ENCODE results near the gene TOR4A. TPM values are rescaled to one million over a fixed set of nuclear protein-coding genes. Genes with fewer than 3 reads are reported as not detected.
A peak's percentile ranks its signal among the peaks of the same experiment; 100 is the strongest.

Gene TOR4A
- total RNA-seq, 1 donor from 2014 or later: 37.7 TPM

- peaks cover 4% of the 10 kb centered on the region for H3K27me3 Mint-ChIP-seq (ENCODE audit: unreplicated experiment)
- no peak overlapping the region for H3K27ac Mint-ChIP-seq (ENCODE audit: unreplicated experiment)
- H3K4me1 Mint-ChIP-seq (ENCODE audit: unreplicated experiment): peaks cover 10% of the 10 kb centered on the region
- TF ChIP-seq, protein P1, sequence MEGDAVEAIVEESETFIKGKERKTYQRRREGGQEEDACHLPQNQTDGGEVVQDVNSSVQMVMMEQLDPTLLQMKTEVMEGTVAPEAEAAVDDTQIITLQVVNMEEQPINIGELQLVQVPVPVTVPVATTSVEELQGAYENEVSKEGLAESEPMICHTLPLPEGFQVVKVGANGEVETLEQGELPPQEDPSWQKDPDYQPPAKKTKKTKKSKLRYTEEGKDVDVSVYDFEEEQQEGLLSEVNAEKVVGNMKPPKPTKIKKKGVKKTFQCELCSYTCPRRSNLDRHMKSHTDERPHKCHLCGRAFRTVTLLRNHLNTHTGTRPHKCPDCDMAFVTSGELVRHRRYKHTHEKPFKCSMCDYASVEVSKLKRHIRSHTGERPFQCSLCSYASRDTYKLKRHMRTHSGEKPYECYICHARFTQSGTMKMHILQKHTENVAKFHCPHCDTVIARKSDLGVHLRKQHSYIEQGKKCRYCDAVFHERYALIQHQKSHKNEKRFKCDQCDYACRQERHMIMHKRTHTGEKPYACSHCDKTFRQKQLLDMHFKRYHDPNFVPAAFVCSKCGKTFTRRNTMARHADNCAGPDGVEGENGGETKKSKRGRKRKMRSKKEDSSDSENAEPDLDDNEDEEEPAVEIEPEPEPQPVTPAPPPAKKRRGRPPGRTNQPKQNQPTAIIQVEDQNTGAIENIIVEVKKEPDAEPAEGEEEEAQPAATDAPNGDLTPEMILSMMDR (IDR thresholded peaks at IDR 0.05; ENCODE audit: unreplicated experiment): no peak
- H3K9me3 Mint-ChIP-seq (ENCODE audit: unreplicated experiment): no peaks in the 10 kb centered on the region
- no peak overlapping the region for H3K4me3 Mint-ChIP-seq (ENCODE audit: unreplicated experiment)
- DNase-seq (ENCODE audit: low spot score): no peak
- H3K36me3 Mint-ChIP-seq (ENCODE audit: low read depth, unreplicated experiment): no peaks in the 10 kb centered on the region
Measured at GRCh38 chr9:137251490-137252268, 25.8 kb upstream of the TOR4A start.

- no peak for DNase-seq (ENCODE audit: low spot score)
- Mint-ChIP-seq H3K27ac (ENCODE audit: unreplicated experiment) (no peak overlapping the region), H3K9me3 (ENCODE audit: unreplicated experiment) (no peaks in the 10 kb centered on the region), H3K4me1 (ENCODE audit: unreplicated experiment) (peaks cover 13% of the 10 kb centered on the region), H3K36me3 (ENCODE audit: low read depth, unreplicated experiment) (no peaks in the 10 kb centered on the region), H3K27me3 (ENCODE audit: unreplicated experiment) (peaks cover 6% of the 10 kb centered on the region), H3K4me3 (ENCODE audit: unreplicated experiment) (no peak overlapping the region)
- TF ChIP-seq, protein P1 (IDR thresholded peaks at IDR 0.05; ENCODE audit: unreplicated experiment): no peak
Measured at GRCh38 chr9:137252555-137253506, 24.7 kb upstream of the TOR4A start.

DNA sequence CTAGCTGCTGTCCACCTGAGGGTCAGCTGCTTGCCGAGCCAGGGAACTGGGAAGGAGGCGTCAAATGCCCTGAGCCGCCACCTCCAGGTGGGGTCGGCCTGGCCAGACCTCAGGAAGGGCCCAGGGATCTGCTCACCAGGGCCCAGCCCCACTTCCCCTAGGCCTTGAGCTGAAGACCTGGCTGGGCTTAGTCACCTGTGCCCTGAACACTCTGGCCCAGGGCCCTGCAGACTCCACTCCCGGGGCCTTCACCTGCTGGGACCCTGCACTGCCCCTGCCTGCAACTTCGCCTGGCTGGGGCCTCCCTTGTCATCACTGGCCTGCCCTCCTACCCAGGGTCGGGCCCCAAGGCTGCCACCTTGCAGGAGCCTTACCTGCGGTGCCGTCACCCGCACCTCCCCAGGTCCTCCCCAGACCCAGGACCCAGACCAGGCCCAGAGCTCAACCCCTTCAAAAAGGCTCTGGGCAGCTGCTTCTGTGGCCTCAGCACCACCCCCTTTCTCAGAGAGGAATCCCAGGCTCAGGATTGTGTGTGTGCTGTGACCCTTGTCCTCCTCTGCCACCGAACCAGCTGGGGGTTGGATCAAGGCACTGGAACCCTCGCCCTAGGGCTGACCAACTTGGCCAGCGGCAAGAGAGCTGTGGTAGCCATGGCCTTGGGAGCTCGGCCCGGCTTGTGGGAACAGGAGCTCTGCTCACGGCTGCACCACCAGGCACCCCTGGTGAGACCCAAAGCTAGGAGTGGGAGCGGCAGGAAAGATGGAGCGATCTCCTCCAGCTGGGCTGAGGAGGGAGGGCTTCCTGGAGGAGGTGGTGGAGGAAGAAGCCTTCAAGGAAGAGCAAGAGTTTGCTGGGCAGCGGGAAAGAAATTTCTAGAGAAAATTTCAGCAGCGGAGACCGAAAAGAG lies 23.6 kb upstream of the TOR4A start:
- peaks cover 13% of the 10 kb centered on the region for H3K4me1 Mint-ChIP-seq (ENCODE audit: unreplicated experiment)
- TF ChIP-seq, protein P1 (IDR thresholded peaks at IDR 0.05; ENCODE audit: unreplicated experiment): no peak
- peaks cover 6% of the 10 kb centered on the region for H3K27me3 Mint-ChIP-seq (ENCODE audit: unreplicated experiment)
- H3K27ac Mint-ChIP-seq (ENCODE audit: unreplicated experiment): peak overlapping the region; percentile 67
- H3K9me3 Mint-ChIP-seq (ENCODE audit: unreplicated experiment): no peaks in the 10 kb centered on the region
- H3K36me3 Mint-ChIP-seq (ENCODE audit: low read depth, unreplicated experiment): no peaks in the 10 kb centered on the region
- H3K4me3 Mint-ChIP-seq (ENCODE audit: unreplicated experiment): peak overlapping the region; percentile 92
- DNase-seq (ENCODE audit: low spot score): no peak

DNA sequence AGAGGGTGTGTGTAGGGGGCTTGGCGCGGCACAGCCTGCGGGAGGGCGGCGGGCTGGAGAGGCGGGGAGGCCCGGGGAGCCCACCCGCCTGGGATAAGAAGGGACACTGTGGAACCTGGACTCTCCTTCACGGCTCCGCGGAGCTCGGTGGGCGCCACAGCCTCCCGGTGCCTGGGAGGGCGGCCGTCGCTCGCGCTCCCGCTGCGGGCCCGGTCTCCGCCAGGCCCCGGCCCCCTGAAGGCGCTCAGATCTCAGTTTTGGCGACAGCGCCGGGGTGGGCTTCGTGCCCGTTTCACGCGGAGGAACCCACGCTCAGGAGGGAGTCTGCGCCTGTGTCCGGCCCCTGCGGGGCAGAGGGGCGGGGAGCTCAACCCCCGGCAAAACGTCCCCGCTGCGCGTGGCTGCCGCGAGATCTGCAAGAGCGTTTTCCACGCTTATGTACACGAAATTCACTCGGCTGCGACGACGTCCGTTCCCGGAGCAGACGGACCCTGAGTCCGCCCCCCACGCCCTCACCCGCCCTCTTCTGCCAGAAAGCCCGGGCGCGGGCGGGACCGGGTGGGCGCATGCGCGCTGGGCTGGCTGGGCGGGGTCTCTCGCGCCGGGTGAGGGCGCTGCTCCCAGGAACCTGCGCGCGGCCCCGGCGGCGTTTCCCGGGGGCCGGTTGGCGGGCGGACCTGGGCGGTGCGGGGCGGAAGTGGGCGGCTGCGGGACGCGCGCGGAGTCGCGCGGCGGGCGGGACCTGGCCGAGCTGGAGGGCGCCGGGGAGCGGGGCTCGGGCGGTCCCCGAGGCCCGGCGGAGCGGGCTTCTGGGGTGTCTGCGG lies 22.7 kb upstream of the TOR4A start, which contains the start of gene NELFB:
Gene NELFB (plus strand): TSS at position 704 of the 824 bp plus-strand sequence.
- Mint-ChIP-seq H3K4me1 (ENCODE audit: unreplicated experiment) (peaks cover 13% of the 10 kb centered on the region), H3K27me3 (ENCODE audit: unreplicated experiment) (peaks cover 6% of the 10 kb centered on the region), H3K4me3 (ENCODE audit: unreplicated experiment) (peak within 1 kb of the TSS; percentile 95), H3K36me3 (ENCODE audit: low read depth, unreplicated experiment) (no peaks in the 10 kb centered on the region), H3K9me3 (ENCODE audit: unreplicated experiment) (no peaks in the 10 kb centered on the region), H3K27ac (ENCODE audit: unreplicated experiment) (peak within 1 kb of the TSS; percentile 67)
- DNase-seq (ENCODE audit: low spot score): peak; percentile 90
- TF ChIP-seq, protein P1 (IDR thresholded peaks at IDR 0.05; ENCODE audit: unreplicated experiment): no peak
